AG08396 (cell line): ENCODE results near the gene OR5H14.

Experiments used
- DNase-seq: peaks from one replicate; pipeline ENCODE4 v3.0.0; 2012; ENCODE audit warnings: low spot score, mixed read lengths

OR5H14 gene

GRCh38 chr3:98199020-98199419, 51.7 kb downstream of the OR5H14 start:
- DNase-seq, result no peak
